Breast epithelium (tissue), 4 donors: ENCODE measurements around the gene LRFN4. TPM values are rescaled to one million over a fixed set of nuclear protein-coding genes. Genes with fewer than 3 reads are reported as not detected.

Source experiments
- DNase-seq, 2 donors: peaks; one replicate each; pipeline ENCODE4 v3.0.0-alpha.2; 2019; ENCODE audit warnings: low spot score in 2 of 2
- H3K27ac ChIP-seq, 2 donors: fragments of 200-600 bp; sonication (generic) in 1 of 2; one replicate each; pipeline ENCODE4 v1.5.1; 2016 to 2019; ENCODE audit warnings: mild to moderate bottlenecking in 1 of 2
- H3K27me3 ChIP-seq, 2 donors: fragments of 200-600 bp; sonication (generic) in 1 of 2; one replicate each; pipeline versions ENCODE4 v1.5.1 to v1.6.0; 2017 to 2019; ENCODE audit warnings: control low read depth in 1 of 2, mild to moderate bottlenecking in 1 of 2
- H3K36me3 ChIP-seq: fragments of 200-600 bp; one replicate; pipeline ENCODE4 v1.5.1; 2019
- H3K4me1 ChIP-seq, 2 donors: fragments of 200-600 bp; sonication (generic); one replicate each; pipeline ENCODE4 v1.5.1; 2016 to 2019; ENCODE audit warnings: control low read depth in 1 of 2
- H3K4me3 ChIP-seq, 3 donors: fragments of 200-600 bp; sonication (generic); 1 replicate in 2 of 3; 2 replicates in 1 of 3; pipeline ENCODE4 v1.5.1; 2016 to 2019; ENCODE audit warnings: mild to moderate bottlenecking in 3 of 3, moderate library complexity in 2 of 3
- H3K9me3 ChIP-seq, 2 donors: fragments of 200-600 bp; sonication (generic) in 1 of 2; one replicate each; pipeline ENCODE4 v1.5.1; 2016 to 2019; ENCODE audit warnings: control low read depth in 1 of 2
- POLR2A ChIP-seq: fragments of 450-650 bp; IDR thresholded peaks from one replicate; pipeline ENCODE4 v1.6.1; 2016; ENCODE audit warnings: antibody characterized with exemption, mild to moderate bottlenecking, moderate library complexity
- POLR2AphosphoS5 ChIP-seq, 3 donors: sonication (generic); formaldehyde crosslinking; IDR thresholded peaks; one replicate each; pipeline ENCODE4 v1.6.1; 2017; ENCODE audit warnings: antibody characterized with exemption in 3 of 3
- intact Hi-C: fragments of 100-400 bp; cut with DNase I; formaldehyde crosslinking; loops from one replicate; pipeline ENCODE4 v1.15.1; 2023; ENCODE audit warnings: low total_unique reads
- total RNA-seq, 3 donors: library from RNA; depleted of rRNA; stranded (reverse); fragments of >200 nt; gene quantifications; one replicate each; pipeline ENCODE4 v1.1.0, GENCODE V29; 2016
- TF ChIP-seq, protein P1 (sequence below), 3 donors: fragments of 450-650 bp; IDR thresholded peaks; one replicate each; pipeline ENCODE4 v1.5.1; 2016 to 2017; ENCODE audit warnings: antibody characterized with exemption in 3 of 3, mild to moderate bottlenecking in 3 of 3, moderate library complexity in 3 of 3

Gene LRFN4
- total RNA-seq, 3 donors from 2014 or later: 5.2 to 14.4 (median 11.7) TPM

DNA sequence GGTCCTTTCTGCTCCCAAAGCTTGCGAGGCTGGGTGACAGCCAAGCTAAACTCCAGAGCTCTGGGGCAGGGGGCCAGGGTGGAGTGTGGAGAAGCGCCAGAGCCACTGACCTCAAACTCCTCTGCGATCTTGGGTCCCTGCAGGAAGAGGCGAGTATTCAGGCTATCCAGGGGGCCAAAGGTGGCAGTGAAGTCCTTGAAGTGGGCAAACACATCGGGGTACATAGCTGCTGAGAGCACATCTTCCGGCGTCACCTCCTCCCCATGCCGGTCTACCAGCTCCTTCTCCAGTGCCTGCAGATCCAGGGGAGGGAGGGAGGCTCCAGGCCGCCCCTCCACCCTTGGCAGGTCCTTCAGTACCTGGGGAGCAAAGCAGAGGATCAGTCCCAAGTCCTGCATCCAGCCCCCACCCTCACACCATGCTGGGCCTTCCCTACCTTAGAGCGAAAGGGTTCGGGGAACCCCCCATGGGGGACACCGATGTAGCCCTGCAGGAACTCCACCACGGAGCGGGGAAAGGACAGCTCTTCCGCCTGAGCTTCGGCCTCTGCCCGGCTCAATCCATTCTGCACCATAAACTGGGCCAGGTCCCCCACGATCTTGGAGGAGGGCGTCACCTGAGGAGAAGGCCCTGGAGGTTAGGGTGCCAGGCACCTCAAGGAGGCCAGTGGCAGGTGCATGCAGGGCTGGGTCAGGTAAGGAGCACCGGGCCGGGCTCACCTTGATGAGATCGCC, 7.2 kb upstream of the LRFN4 start:
- Histone ChIP-seq H3K4me1 (peaks cover 0 to 3% of the 10 kb centered on the region in 2 donors), H3K36me3 (peaks cover 4% of the 10 kb centered on the region), H3K27ac (no peak overlapping the region), H3K27me3 (no peaks in the 10 kb centered on the region), H3K4me3 (no peak overlapping the region), H3K9me3 (no peaks in the 10 kb centered on the region)
- intact Hi-C loops: no loop called here
- DNase-seq: peak in 1 of 2 donors; percentile 40
- no peak for TF ChIP-seq POLR2AphosphoS5 (IDR thresholded peaks at IDR 0.05)
- TF ChIP-seq, protein P1, sequence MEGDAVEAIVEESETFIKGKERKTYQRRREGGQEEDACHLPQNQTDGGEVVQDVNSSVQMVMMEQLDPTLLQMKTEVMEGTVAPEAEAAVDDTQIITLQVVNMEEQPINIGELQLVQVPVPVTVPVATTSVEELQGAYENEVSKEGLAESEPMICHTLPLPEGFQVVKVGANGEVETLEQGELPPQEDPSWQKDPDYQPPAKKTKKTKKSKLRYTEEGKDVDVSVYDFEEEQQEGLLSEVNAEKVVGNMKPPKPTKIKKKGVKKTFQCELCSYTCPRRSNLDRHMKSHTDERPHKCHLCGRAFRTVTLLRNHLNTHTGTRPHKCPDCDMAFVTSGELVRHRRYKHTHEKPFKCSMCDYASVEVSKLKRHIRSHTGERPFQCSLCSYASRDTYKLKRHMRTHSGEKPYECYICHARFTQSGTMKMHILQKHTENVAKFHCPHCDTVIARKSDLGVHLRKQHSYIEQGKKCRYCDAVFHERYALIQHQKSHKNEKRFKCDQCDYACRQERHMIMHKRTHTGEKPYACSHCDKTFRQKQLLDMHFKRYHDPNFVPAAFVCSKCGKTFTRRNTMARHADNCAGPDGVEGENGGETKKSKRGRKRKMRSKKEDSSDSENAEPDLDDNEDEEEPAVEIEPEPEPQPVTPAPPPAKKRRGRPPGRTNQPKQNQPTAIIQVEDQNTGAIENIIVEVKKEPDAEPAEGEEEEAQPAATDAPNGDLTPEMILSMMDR (IDR thresholded peaks at IDR 0.05): no peak
- TF ChIP-seq POLR2A: no peak

DNA sequence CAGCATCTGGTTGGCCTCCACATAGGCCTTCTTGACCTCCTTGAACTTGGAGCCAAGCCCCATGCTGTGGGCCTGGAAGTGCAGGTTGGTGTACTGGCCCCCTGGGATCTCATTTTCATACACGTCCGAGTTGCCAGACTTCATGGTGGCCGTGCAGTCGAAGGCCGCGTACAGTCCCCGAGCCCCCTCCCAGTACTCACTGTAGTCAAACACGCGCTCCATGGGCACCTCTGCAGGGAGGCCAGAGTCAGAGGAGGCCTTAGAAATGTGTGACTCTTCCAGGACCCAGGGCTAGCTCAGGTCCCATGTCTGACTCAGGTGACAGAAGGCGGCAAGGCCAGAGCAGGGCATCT, 6.7 kb upstream of the LRFN4 start:
- peaks cover 4% of the 10 kb centered on the region for H3K36me3 ChIP-seq

DNA sequence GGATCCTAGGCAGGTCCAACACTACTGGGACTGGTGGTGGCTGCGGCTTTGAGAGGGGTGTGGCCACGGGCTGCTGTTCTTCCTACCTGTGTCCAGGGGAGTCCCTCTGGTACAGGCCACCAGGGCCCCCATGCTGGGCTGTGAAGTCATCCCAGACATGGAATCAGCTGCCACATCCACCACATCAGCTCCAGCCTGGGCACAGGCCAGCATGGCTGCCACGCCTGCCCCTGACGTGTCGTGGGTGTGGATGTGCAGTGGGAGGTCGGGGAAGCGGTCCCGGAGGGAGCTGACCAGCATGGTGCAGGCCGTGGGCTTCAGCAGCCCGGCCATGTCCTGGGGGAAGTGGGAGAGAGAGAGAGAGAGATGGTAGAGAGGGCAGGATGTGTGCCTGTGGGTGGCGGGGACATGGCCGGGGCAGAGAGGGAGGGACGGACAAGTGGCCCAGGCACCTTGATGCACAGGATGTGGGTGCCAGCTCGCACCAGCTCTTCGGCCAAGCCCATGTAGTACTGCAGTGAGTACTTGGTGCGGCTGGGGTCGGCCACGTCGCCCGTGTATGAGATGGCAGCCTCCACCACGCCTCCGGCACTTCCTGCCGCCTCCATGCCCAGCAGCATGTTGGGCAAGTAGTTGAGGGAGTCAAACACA, 6.2 kb upstream of the LRFN4 start:
- H3K4me3 ChIP-seq: no peak overlapping the region
- H3K4me1 ChIP-seq: peaks cover 0 to 8% of the 10 kb centered on the region in 2 donors
- no peaks in the 10 kb centered on the region for H3K9me3 ChIP-seq
- DNase-seq: peak in 1 of 2 donors; percentile 40
- H3K27ac ChIP-seq: no peak overlapping the region
- peaks cover 4% of the 10 kb centered on the region for H3K36me3 ChIP-seq
- no peaks in the 10 kb centered on the region for H3K27me3 ChIP-seq
- intact Hi-C loops: no loop called here
- TF ChIP-seq, protein P1 (IDR thresholded peaks at IDR 0.05): no peak
- TF ChIP-seq POLR2AphosphoS5 (IDR thresholded peaks at IDR 0.05) (no peak), POLR2A (no peak)

More for the DNA sequence above, 6.7 kb upstream of the LRFN4 start:
- no peak overlapping the region for H3K4me3 ChIP-seq
- no peak for TF ChIP-seq POLR2AphosphoS5 (IDR thresholded peaks at IDR 0.05)
- TF ChIP-seq, protein P1 (IDR thresholded peaks at IDR 0.05): no peak
- no peak for TF ChIP-seq POLR2A
- no peaks in the 10 kb centered on the region for H3K9me3 ChIP-seq
- peaks cover 0 to 3% of the 10 kb centered on the region in 2 donors for H3K4me1 ChIP-seq
- peak in 1 of 2 donors; percentile 28 for DNase-seq
- no peaks in the 10 kb centered on the region for H3K27me3 ChIP-seq
- intact Hi-C loops: no loop called here
- H3K27ac ChIP-seq: no peak overlapping the region

DNA sequence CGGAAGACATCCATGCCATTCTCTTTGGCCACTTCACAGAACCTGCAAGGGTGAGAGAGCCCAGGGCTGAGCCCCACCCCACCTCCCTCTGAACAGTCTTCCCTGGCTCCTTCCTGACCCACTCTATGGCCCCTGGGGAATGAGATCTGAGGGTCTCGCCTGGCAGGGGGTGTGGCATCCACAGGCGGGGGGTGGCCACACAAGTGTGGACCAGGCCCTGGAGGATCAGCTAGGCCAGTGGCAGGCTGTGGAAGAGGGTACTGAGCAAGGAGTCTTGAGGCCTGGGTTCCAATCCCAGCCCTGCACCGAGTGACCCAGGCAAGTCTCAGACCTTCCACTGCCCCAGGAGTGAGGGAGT, 5.6 kb upstream of the LRFN4 start:
- Histone ChIP-seq H3K4me3 (no peak overlapping the region), H3K4me1 (peaks cover 0 to 11% of the 10 kb centered on the region in 2 donors), H3K27me3 (no peaks in the 10 kb centered on the region), H3K36me3 (peaks cover 4% of the 10 kb centered on the region), H3K9me3 (no peaks in the 10 kb centered on the region), H3K27ac (no peak overlapping the region)
- TF ChIP-seq POLR2A (no peak), POLR2AphosphoS5 (IDR thresholded peaks at IDR 0.05) (no peak)
- TF ChIP-seq, protein P1 (IDR thresholded peaks at IDR 0.05): no peak
- DNase-seq: no peak
- intact Hi-C loops: no loop called here

DNA sequence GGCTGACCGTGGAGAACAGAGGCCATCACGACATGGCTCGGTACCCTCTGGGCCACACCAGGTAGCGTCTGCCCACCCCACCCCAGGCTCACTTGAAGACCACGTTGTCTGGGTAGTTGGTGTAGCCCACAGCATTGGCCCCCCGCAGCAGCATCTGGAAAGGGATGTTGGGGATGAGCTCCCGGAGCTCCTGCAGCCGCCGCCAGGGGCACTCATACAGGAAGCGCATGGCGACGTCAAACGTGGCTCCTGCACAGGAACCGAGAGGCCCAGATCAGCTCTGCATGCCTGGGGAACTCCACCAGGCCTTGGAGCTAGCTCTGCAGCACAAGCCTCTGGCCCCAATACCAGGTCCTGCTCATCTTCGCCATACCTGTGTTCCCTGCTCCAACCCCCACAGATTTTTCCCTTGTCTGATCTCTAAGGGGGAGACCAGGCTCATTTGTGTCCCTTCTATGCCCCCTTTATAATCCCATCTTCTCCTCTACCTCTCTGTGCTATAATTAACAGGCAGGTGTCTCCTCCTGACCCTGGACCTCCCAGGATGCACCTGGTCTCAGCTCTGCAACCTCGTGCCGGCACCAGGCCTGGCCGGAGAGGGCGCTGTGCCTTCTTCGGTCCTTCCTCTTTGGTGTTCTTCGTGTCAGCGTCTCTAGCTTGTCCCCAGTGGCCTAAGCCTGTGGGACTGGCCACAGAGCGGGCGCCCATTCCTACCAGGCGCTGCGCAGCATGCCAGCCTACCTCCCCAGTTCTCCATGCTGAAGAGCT, 5.0 kb upstream of the LRFN4 start:
- Histone ChIP-seq H3K27ac (no peak overlapping the region), H3K9me3 (no peaks in the 10 kb centered on the region), H3K36me3 (peaks cover 4% of the 10 kb centered on the region), H3K27me3 (no peaks in the 10 kb centered on the region), H3K4me1 (peaks cover 0 to 11% of the 10 kb centered on the region in 2 donors), H3K4me3 (no peak overlapping the region)
- TF ChIP-seq, protein P1 (IDR thresholded peaks at IDR 0.05): no peak
- TF ChIP-seq POLR2A (no peak), POLR2AphosphoS5 (IDR thresholded peaks at IDR 0.05) (no peak)
- intact Hi-C loops: no loop called here
- no peak for DNase-seq
